GM23338 (cell line): ENCODE data around the gene PGF. TPM values are rescaled to one million over a fixed set of nuclear protein-coding genes. Genes with fewer than 3 reads are reported as not detected.

Experiments
- ATAC-seq: fragments of 200-7000 bp; cut with Tn5 transposase; 3 replicates; pipeline ENCODE4 v1.9.1; 2020
- DNase-seq: peaks from one replicate; pipeline ENCODE4 v3.0.0-alpha.2; 2015; ENCODE audit warnings: low spot score
- H2AFZ ChIP-seq: fragments of 200-600 bp; sonication (generic); 2 replicates; pipeline ENCODE4 v1.8.0; 2016; ENCODE audit warnings: antibody characterized with exemption, mild to moderate bottlenecking, moderate library complexity
- H3F3A ChIP-seq: fragments of 200-600 bp; sonication (generic); replicated peaks from 2 replicates; pipeline ENCODE4 v1.8.0; 2017; ENCODE audit warnings: antibody characterized with exemption, mixed run types, low read depth
- H3K27ac ChIP-seq: fragments of 200-600 bp; sonication (generic); 2 replicates; pipeline ENCODE4 v1.6.1; 2016; ENCODE audit warnings: low read depth
- H3K27me3 ChIP-seq: fragments of 200-600 bp; sonication (generic); 2 replicates; pipeline ENCODE4 v1.8.0; 2016; ENCODE audit warnings: mild to moderate bottlenecking, mixed run types, moderate library complexity; ENCODE audit not compliant: insufficient read depth
- H3K36me3 ChIP-seq: fragments of 200-600 bp; sonication (generic); 2 replicates; pipeline ENCODE4 v1.8.0; 2016; ENCODE audit warnings: mild to moderate bottlenecking; ENCODE audit not compliant: insufficient read depth
- H3K4me1 ChIP-seq: fragments of 200-600 bp; sonication (generic); 2 replicates; pipeline ENCODE4 v1.8.0; 2016; ENCODE audit warnings: mild to moderate bottlenecking, moderate library complexity; ENCODE audit not compliant: insufficient read depth
- H3K4me2 ChIP-seq: fragments of 200-600 bp; sonication (generic); 2 replicates; pipeline ENCODE4 v1.7.1; 2017; ENCODE audit warnings: mixed run types
- H3K4me3 ChIP-seq: fragments of 200-600 bp; sonication (generic); 2 replicates; pipeline ENCODE4 v1.6.1; 2016; ENCODE audit warnings: mixed run types
- H3K79me2 ChIP-seq: fragments of 200-600 bp; sonication (generic); replicated peaks from 2 replicates; pipeline ENCODE4 v1.8.0; 2017; ENCODE audit warnings: mild to moderate bottlenecking; ENCODE audit not compliant: insufficient read depth
- H3K9me2 ChIP-seq: fragments of 200-600 bp; sonication (generic); 2 replicates; pipeline ENCODE4 v1.8.0; 2017; ENCODE audit not compliant: insufficient read depth
- H4K20me1 ChIP-seq: fragments of 200-600 bp; sonication (generic); replicated peaks from 2 replicates; pipeline ENCODE4 v1.8.0; 2017; ENCODE audit warnings: mild to moderate bottlenecking; ENCODE audit not compliant: insufficient read depth
- H3K27ac Mint-ChIP-seq: 2 replicates; pipeline ENCODE4 v1.8.0; 2020; ENCODE audit warnings: inconsistent platforms, mild to moderate bottlenecking, moderate library complexity, mixed read lengths
- H3K27me3 Mint-ChIP-seq: 3 replicates; pipeline ENCODE4 v1.8.0; 2022; ENCODE audit warnings: low read depth, mild to moderate bottlenecking, moderate library complexity, mixed read lengths, inconsistent platforms; ENCODE audit not compliant: insufficient read depth, poor library complexity
- H3K36me3 Mint-ChIP-seq: 3 replicates; pipeline ENCODE4 v1.8.0; 2021; ENCODE audit warnings: low read depth, mild to moderate bottlenecking, inconsistent platforms, moderate library complexity, mixed read lengths
- H3K4me1 Mint-ChIP-seq: 3 replicates; pipeline ENCODE4 v1.8.0; 2020; ENCODE audit warnings: mild to moderate bottlenecking, inconsistent platforms, mixed read lengths
- H3K4me3 Mint-ChIP-seq: 3 replicates; pipeline ENCODE4 v1.8.0; 2021; ENCODE audit warnings: moderate library complexity, mild to moderate bottlenecking, inconsistent platforms, mixed read lengths
- H3K9me3 Mint-ChIP-seq: 3 replicates; pipeline ENCODE4 v1.8.0; 2020; ENCODE audit warnings: moderate library complexity, mild to moderate bottlenecking, inconsistent platforms, mixed read lengths
- ETS1 ChIP-seq: IDR thresholded peaks from 2 replicates; pipeline ENCODE4 v1.6.1; 2016; ENCODE audit warnings: antibody characterized with exemption
- EZH2phosphoT487 ChIP-seq: fragments of 200-600 bp; sonication (generic); IDR thresholded peaks from one replicate; pipeline ENCODE4 v1.8.1; 2018; ENCODE audit warnings: antibody characterized with exemption; ENCODE audit not compliant: unreplicated experiment
- NANOG ChIP-seq: IDR thresholded peaks from 2 replicates; pipeline ENCODE4 v1.6.1; 2016; ENCODE audit warnings: antibody characterized with exemption, borderline replicate concordance
- POLR2AphosphoS5 ChIP-seq: IDR thresholded peaks from 2 replicates; pipeline ENCODE4 v1.6.1; 2016; ENCODE audit warnings: antibody characterized with exemption, low read depth
- REST ChIP-seq: IDR thresholded peaks from one replicate; pipeline ENCODE4 v1.6.1; 2018; ENCODE audit warnings: antibody characterized with exemption; ENCODE audit not compliant: unreplicated experiment
- STAT1 ChIP-seq: IDR thresholded peaks from one replicate; pipeline ENCODE4 v1.6.1; 2016; ENCODE audit warnings: antibody characterized with exemption; ENCODE audit not compliant: unreplicated experiment
- ZNF114 ChIP-seq: fragments of 250-450 bp; sonication (Bioruptor Pico); IDR thresholded peaks from 2 replicates; pipeline ENCODE4 v1.5.0; 2020; ENCODE audit warnings: mild to moderate bottlenecking, moderate library complexity
- ZNF462 ChIP-seq: fragments of 250-450 bp; sonication (Bioruptor Pico); IDR thresholded peaks from 2 replicates; pipeline ENCODE4 v1.5.0; 2020; ENCODE audit warnings: mild to moderate bottlenecking, moderate library complexity
- polyA plus RNA-seq: library from polyadenylated mRNA; unstranded; fragments of >200 nt; fragmentation: Nextera tagmentation; extraction: Ambion mirVana; gene quantifications from 2 replicates; pipeline ENCODE4 v1.2.1, GENCODE V29; 2016
- total RNA-seq: library from RNA; depleted of rRNA; stranded (reverse); fragments of >200 nt; shearing (Covaris generic); gene quantifications from 2 replicates; pipeline ENCODE4 v1.2.3, GENCODE V29; 2014

PGF gene
- total and polyA plus RNA-seq, 2 experiments from 2014 or later, result 2.9 to 6.3 TPM

- Histone ChIP-seq H3K9me2 (no peaks in the 10 kb centered on the region), H3K4me3 (no peak overlapping the region), H3K27ac (no peak overlapping the region), H3F3A (no peaks in the 10 kb centered on the region), H3K4me1 (peaks cover 6% of the 10 kb centered on the region; the same call in 1 of the 2 replicates), H3K36me3 (no peaks in the 10 kb centered on the region), H3K79me2 (no peaks in the 10 kb centered on the region), H2AFZ (no peak overlapping the region), H3K4me2 (no peak overlapping the region), H4K20me1 (no peaks in the 10 kb centered on the region), H3K27me3 (no peaks in the 10 kb centered on the region)
- TF ChIP-seq POLR2AphosphoS5, result no peak
- TF ChIP-seq EZH2phosphoT487, result no peak
- no peak for TF ChIP-seq ZNF114 (CRISPR knock-in tag)
- no peak for TF ChIP-seq ZNF462 (CRISPR knock-in tag)
- TF ChIP-seq ETS1, result no peak
- TF ChIP-seq STAT1, result no peak
- no peak for TF ChIP-seq REST
- no peak for TF ChIP-seq NANOG
- Mint-ChIP-seq H3K4me1 (peaks cover 7% of the 10 kb centered on the region), H3K36me3 (peaks cover 5% of the 10 kb centered on the region; the same call in 1 of the 3 replicates), H3K4me3 (no peak overlapping the region), H3K27me3 (peaks cover 3% of the 10 kb centered on the region), H3K27ac (no peak overlapping the region), H3K9me3 (no peaks in the 10 kb centered on the region)
- DNase-seq, result no peak
- ATAC-seq, result no peak
Observed at GRCh38 chr14:74920281-74920680, 35.1 kb downstream of the PGF start.
